ENCODE measurements around the gene RPL11. TPM values are rescaled to one million over a fixed set of nuclear protein-coding genes. Genes with fewer than 3 reads are reported as not detected.
"Not testable (repeated sequence)": the region's sequence is repeated elsewhere in the genome, so short reads cannot be mapped to it uniquely, and the experiment has no call there.

RPL11 gene
- total RNA-seq, 2 experiments from 2014 or later = 1,096 to 1,128 TPM

GRCh38 chr1:23657659-23658275 lies 33.8 kb upstream of the RPL11 start:
- Mint-ChIP-seq H3K9me3 (ENCODE audit: insufficient read depth) (no peaks in the 10 kb centered on the region), H3K36me3 (ENCODE audit: low read depth) (no peaks in the 10 kb centered on the region), H3K27ac (no peak overlapping the region), H3K4me1 (ENCODE audit: low read depth) (no peaks in the 10 kb centered on the region), H3K27me3 (ENCODE audit: low read depth) (peaks cover 5% of the 10 kb centered on the region), H3K4me3 (no peak overlapping the region)
- ChIA-PET CTCF (interaction anchor here (0.5 to 3.1 kb wide), 20 partner anchors 8 to 220 kb away, joined by 3 to 18 read pairs (median 4); no protein-coding TSS in a partner anchor), POLR2A (interaction anchor here (0.5 kb wide), 1 partner anchor 107 kb away, joined by 3 read pairs; no protein-coding TSS in a partner anchor)
- peak; percentile 88 for ATAC-seq
- peak; percentile 60 for DNase-seq

DNA sequence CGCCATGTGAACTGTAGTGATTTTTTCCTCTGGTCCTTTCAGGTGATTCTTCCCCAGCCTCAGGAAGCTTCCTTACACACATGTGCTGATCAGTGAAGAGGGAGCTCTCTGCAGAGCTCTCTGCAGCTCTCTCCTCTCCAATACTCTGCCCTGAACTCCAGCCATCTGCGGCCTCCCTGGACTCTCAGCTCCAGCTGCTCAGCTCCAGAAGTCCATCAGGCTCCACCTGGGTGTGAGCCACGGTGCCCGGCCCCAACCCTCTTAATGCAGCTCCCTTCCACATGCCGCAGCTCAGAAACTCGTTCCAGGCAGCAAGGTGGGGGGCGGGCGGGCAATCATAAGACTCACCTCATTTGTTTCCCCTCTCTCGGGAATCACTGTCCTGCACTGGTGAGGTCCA lies 30.9 kb upstream of the RPL11 start:
- Mint-ChIP-seq H3K27me3 (ENCODE audit: low read depth) (peaks cover 2% of the 10 kb centered on the region), H3K27ac (no peak overlapping the region), H3K9me3 (ENCODE audit: insufficient read depth) (no peaks in the 10 kb centered on the region), H3K36me3 (ENCODE audit: low read depth) (no peaks in the 10 kb centered on the region), H3K4me1 (ENCODE audit: low read depth) (peaks cover 12% of the 10 kb centered on the region), H3K4me3 (no peak overlapping the region)
- DNase-seq (no peak), ATAC-seq (no peak)
- POLR2A ChIA-PET = no interaction called here
- CTCF ChIA-PET = interaction anchor here (1.9 to 2.8 kb wide), 3 partner anchors 23 to 116 kb away, joined by 5 to 8 read pairs (median 5); no protein-coding TSS in a partner anchor

- peaks cover 12% of the 10 kb centered on the region for H3K4me1 Mint-ChIP-seq (ENCODE audit: low read depth)
- ChIA-PET POLR2A (no interaction called here), CTCF (interaction anchor here (2.0 to 2.8 kb wide), 2 partner anchors 25 to 117 kb away, joined by 5 to 8 read pairs; no protein-coding TSS in a partner anchor)
- no peaks in the 10 kb centered on the region for H3K36me3 Mint-ChIP-seq (ENCODE audit: low read depth)
- peaks cover 2% of the 10 kb centered on the region for H3K27me3 Mint-ChIP-seq (ENCODE audit: low read depth)
- no peak overlapping the region for H3K4me3 Mint-ChIP-seq
- no peaks in the 10 kb centered on the region for H3K9me3 Mint-ChIP-seq (ENCODE audit: insufficient read depth)
- H3K27ac Mint-ChIP-seq = no peak overlapping the region
- DNase-seq (no peak), ATAC-seq (no peak)
Observed at GRCh38 chr1:23661887-23662286, 29.7 kb upstream of the RPL11 start.

GRCh38 chr1:23664837-23665795 lies 26.5 kb upstream of the RPL11 start:
- no peaks in the 10 kb centered on the region for H3K9me3 Mint-ChIP-seq (ENCODE audit: insufficient read depth)
- CTCF ChIA-PET = interaction anchor here (0.6 to 3.4 kb wide), 19 partner anchors 7 to 252 kb away, joined by 3 to 25 read pairs (median 5); partner anchors contain the start of gene RPL11
- no peaks in the 10 kb centered on the region for H3K36me3 Mint-ChIP-seq (ENCODE audit: low read depth)
- ATAC-seq = peak; percentile 36
- H3K27ac Mint-ChIP-seq = peak overlapping the region; percentile 53
- DNase-seq = peak; percentile 39
- H3K4me3 Mint-ChIP-seq = no peak overlapping the region
- no peaks in the 10 kb centered on the region for H3K27me3 Mint-ChIP-seq (ENCODE audit: low read depth)
- H3K4me1 Mint-ChIP-seq (ENCODE audit: low read depth) = peaks cover 12% of the 10 kb centered on the region
- POLR2A ChIA-PET = no interaction called here

DNA sequence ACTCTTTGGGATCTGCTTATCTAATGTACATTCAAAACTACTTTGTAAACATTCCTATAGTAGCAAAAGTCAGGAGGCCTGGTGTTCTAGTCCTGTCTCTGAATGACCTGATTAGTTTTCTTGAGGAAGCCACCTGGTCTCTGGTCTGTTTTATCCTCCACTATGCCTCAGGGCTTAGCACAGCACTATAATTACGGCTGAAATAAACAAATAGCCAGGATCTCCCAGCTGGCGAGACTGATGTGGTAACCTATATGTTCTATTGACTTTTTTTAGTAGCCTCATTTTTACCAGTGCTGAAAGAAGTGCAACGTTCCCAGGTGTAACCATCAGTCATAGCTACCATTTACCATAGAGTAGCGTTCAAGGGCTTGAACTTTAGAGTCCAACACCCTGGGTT lies 24.2 kb upstream of the RPL11 start:
- H3K27ac Mint-ChIP-seq = no peak overlapping the region
- peaks cover 12% of the 10 kb centered on the region for H3K4me1 Mint-ChIP-seq (ENCODE audit: low read depth)
- ATAC-seq = no peak
- no peaks in the 10 kb centered on the region for H3K9me3 Mint-ChIP-seq (ENCODE audit: insufficient read depth)
- POLR2A ChIA-PET = no interaction called here
- no peaks in the 10 kb centered on the region for H3K36me3 Mint-ChIP-seq (ENCODE audit: low read depth)
- no peak for DNase-seq
- CTCF ChIA-PET = interaction anchor here (1.2 to 1.6 kb wide), 4 partner anchors 10 to 122 kb away, joined by 3 to 6 read pairs (median 4); no protein-coding TSS in a partner anchor
- H3K4me3 Mint-ChIP-seq = no peak overlapping the region
- peaks cover 3% of the 10 kb centered on the region for H3K27me3 Mint-ChIP-seq (ENCODE audit: low read depth)

DNA sequence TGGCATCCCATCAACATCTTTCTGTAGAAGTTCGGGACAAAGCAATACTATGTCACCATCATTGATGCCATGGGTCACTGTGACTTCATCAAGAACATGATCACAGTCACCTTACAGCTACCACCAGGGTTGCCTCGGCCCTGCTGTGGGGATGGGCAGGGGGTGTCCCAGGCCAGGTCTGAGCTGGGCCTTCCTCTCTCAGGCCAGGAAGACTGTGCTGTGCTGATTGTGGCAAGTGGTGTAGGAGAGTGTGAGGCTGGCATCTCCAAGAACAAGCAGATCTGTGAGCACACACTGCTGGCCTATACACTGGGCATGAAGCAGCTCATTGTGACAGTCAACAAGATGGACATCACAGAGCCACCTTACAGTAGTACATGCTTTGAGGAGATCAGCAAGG lies 20.9 kb upstream of the RPL11 start:
- DNase-seq = no peak
- CTCF ChIA-PET = interaction anchor here (1.2 to 1.7 kb wide), 2 partner anchors 33 to 173 kb away, joined by 3 to 4 read pairs; no protein-coding TSS in a partner anchor

DNA sequence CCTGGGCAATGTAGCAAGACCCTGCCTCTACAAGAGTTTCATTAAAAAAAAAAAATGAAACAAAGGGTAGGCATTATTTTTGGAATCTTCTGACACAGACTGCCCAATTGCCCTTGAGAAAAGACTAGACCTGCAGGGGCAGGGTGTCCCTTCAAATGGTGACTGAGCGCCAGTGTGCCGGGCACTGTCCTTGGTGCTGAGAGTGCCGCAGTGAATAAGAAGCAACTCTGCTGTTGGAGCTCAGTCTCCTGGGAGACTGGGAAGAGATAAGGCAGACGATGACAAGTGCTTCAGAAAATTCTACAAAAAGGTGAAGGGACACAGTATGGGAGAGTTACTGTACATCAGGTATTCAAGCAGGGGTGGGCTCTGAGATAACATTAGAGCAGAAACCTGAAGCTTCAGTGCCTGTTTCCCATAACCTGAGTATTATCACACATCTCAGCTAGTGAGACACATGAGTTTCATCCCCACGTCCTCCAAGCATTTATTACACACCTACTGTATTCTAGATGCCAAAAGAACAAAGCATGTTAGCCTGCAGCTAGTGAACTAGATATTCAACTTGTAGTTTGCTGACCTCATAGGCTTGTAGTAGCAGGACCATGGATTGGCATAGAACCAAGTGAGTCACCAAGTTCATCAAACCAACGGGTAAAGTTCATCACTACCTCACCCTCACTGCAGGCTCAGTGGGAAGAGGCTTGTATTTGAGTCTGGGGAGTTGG lies 18.4 kb upstream of the RPL11 start:
- ChIA-PET POLR2A (no interaction called here), CTCF (interaction anchor here (0.5 to 2.2 kb wide), 5 partner anchors 9 to 99 kb away, joined by 3 to 12 read pairs (median 4); no protein-coding TSS in a partner anchor)
- H3K27ac Mint-ChIP-seq = no peak overlapping the region
- peak; percentile 54 for DNase-seq
- no peaks in the 10 kb centered on the region for H3K9me3 Mint-ChIP-seq (ENCODE audit: insufficient read depth)
- H3K27me3 Mint-ChIP-seq (ENCODE audit: low read depth) = peaks cover 5% of the 10 kb centered on the region
- H3K4me3 Mint-ChIP-seq = no peak overlapping the region
- H3K4me1 Mint-ChIP-seq (ENCODE audit: low read depth) = no peaks in the 10 kb centered on the region
- peak; percentile 68 for ATAC-seq
- H3K36me3 Mint-ChIP-seq (ENCODE audit: low read depth) = no peaks in the 10 kb centered on the region

More for the DNA sequence above, 20.9 kb upstream of the RPL11 start:
- POLR2A ChIA-PET = interaction anchor here (2.1 kb wide), 1 partner anchor 21 kb away, joined by 4 read pairs; the partner anchor contains the start of gene RPL11
- H3K9me3 Mint-ChIP-seq (ENCODE audit: insufficient read depth) = no peaks in the 10 kb centered on the region
- H3K4me3 Mint-ChIP-seq = no peak overlapping the region
- no peak overlapping the region for H3K27ac Mint-ChIP-seq
- no peaks in the 10 kb centered on the region for H3K36me3 Mint-ChIP-seq (ENCODE audit: low read depth)
- H3K27me3 Mint-ChIP-seq (ENCODE audit: low read depth) = peaks cover 5% of the 10 kb centered on the region
- ATAC-seq = no peak
- H3K4me1 Mint-ChIP-seq (ENCODE audit: low read depth) = no peaks in the 10 kb centered on the region

GRCh38 chr1:23679815-23680214 lies 11.8 kb upstream of the RPL11 start:
- Mint-ChIP-seq H3K27ac (no peak overlapping the region), H3K4me1 (ENCODE audit: low read depth) (no peaks in the 10 kb centered on the region), H3K27me3 (ENCODE audit: low read depth) (peaks cover 19% of the 10 kb centered on the region), H3K9me3 (ENCODE audit: insufficient read depth) (no peaks in the 10 kb centered on the region), H3K4me3 (no peak overlapping the region), H3K36me3 (ENCODE audit: low read depth) (no peaks in the 10 kb centered on the region)
- ATAC-seq = no peak
- POLR2A ChIA-PET = interaction anchor here (3.1 kb wide), 1 partner anchor 12 kb away, joined by 11 read pairs; the partner anchor contains the start of gene RPL11
- no peak for DNase-seq
- CTCF ChIA-PET = interaction anchor here (0.7 to 1.9 kb wide), 4 partner anchors 12 to 183 kb away, joined by 3 to 5 read pairs (median 4); partner anchors contain the start of gene RPL11

GRCh38 chr1:23682946-23683345 lies 8.7 kb upstream of the RPL11 start:
- H3K36me3 Mint-ChIP-seq (ENCODE audit: low read depth) = no peaks in the 10 kb centered on the region
- H3K27ac Mint-ChIP-seq = no peak overlapping the region
- no peak for ATAC-seq
- H3K4me3 Mint-ChIP-seq = no peak overlapping the region
- no peak for DNase-seq
- H3K9me3 Mint-ChIP-seq (ENCODE audit: insufficient read depth) = no peaks in the 10 kb centered on the region
- H3K4me1 Mint-ChIP-seq (ENCODE audit: low read depth) = no peaks in the 10 kb centered on the region
- CTCF ChIA-PET = interaction anchor here (1.1 to 3.6 kb wide), 3 partner anchors 9 to 35 kb away, joined by 3 to 11 read pairs (median 3); partner anchors contain the start of gene RPL11
- POLR2A ChIA-PET = no interaction called here
- peaks cover 23% of the 10 kb centered on the region for H3K27me3 Mint-ChIP-seq (ENCODE audit: low read depth)

DNA sequence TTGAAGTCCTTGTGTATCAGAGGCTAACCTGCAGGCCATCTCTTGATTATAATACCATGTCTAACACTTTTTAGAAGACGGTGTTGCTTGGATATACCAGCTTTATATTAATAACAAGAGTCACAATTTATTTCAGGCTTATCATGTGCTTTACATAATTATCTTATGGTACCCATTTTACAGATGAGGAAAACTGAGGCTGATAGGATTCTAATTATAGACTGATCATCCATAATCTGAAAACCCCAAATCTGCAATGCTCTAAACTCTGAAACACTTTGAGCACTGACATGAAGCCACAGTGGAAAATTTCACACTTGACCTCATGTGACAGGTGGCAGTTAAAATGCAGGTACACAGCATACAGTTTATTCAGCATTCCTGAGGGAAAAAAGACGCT lies 7.2 kb upstream of the RPL11 start:
- ChIA-PET CTCF (no interaction called here), POLR2A (no interaction called here)
- H3K27me3 Mint-ChIP-seq (ENCODE audit: low read depth) = peaks cover 16% of the 10 kb centered on the region

DNA sequence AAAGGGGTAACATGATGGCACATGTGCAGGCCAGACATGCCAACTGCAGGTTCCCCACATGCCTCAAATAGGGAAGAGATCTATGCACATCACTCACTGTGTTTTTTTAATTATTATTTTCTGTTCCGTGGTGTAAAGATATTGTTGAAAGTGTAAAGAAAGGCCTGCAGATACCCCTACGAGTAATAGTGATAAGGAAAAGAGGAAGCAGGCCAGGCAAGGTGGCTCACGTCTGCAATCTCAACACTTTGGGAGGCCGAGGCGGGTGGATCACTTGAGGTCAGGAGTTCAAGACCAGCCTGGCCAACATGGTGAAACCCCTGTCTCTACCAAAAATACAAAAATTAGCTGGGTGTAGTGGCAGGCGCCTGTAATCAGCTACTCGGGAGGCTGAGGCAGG lies 6.4 kb upstream of the RPL11 start:
- H3K9me3 Mint-ChIP-seq (ENCODE audit: insufficient read depth); POLR2A ChIA-PET; DNase-seq; H3K27ac Mint-ChIP-seq; H3K4me1 Mint-ChIP-seq (ENCODE audit: low read depth); H3K36me3 Mint-ChIP-seq (ENCODE audit: low read depth); CTCF ChIA-PET; H3K4me3 Mint-ChIP-seq; ATAC-seq: not testable (repeated sequence)
- peaks cover 16% of the 10 kb centered on the region for H3K27me3 Mint-ChIP-seq (ENCODE audit: low read depth)

More for the DNA sequence above, 7.2 kb upstream of the RPL11 start:
- H3K27ac Mint-ChIP-seq = no peak overlapping the region
- H3K36me3 Mint-ChIP-seq (ENCODE audit: low read depth) = no peaks in the 10 kb centered on the region
- no peaks in the 10 kb centered on the region for H3K9me3 Mint-ChIP-seq (ENCODE audit: insufficient read depth)
- no peak for ATAC-seq
- H3K4me1 Mint-ChIP-seq (ENCODE audit: low read depth) = no peaks in the 10 kb centered on the region
- DNase-seq = no peak
- no peak overlapping the region for H3K4me3 Mint-ChIP-seq

Data from activated CD8-positive, alpha-beta T cell treated with anti-CD3 and anti-CD28 coated beads, Interleukin-2, amount 10 ng/mL, durations not matched to agents 7 days and 5 days (primary cell).